Endothelial cell of umbilical vein (primary cell): ENCODE measurements around the gene COBLL1. TPM values are rescaled to one million over a fixed set of nuclear protein-coding genes. Genes with fewer than 3 reads are reported as not detected.

Source experiments
- BruUV-seq: library from RNA; stranded (reverse); fragments of 400-500 nt; replicated peaks from 2 replicates; lab custom pipeline; 2021; lab: Mats Ljungman, UMichigan
- CTCF ChIA-PET: fragments of 300-600, 350-600 bp; sonication (Branson Sonifier 250); formaldehyde crosslinking; loops from one replicate; lab custom pipeline; 2021; ENCODE audit warnings: antibody characterized with exemption, inconsistent platforms; lab: Charles Lee
- POLR2A ChIA-PET: fragments of 300-600, 350-600 bp; sonication (Branson Sonifier 250); formaldehyde crosslinking; loops from one replicate; lab custom pipeline; 2021; ENCODE audit warnings: antibody characterized with exemption, inconsistent platforms; lab: Charles Lee
- DNase-seq: peaks from one replicate; pipeline ENCODE4 v3.0.0-alpha.2; 2011; ENCODE audit warnings: low read depth, low spot score
- FAIRE-seq: peaks from 2 replicates; lab custom pipeline; 2011; peaks lifted over from hg19 to GRCh38; lab: Jason Lieb, UNC
- H2AFZ ChIP-seq: 2 replicates; pipeline ENCODE4 v1.6.0; 2012; ENCODE audit warnings: low read depth, low read length, control low read depth, inconsistent platforms
- H3K27ac ChIP-seq: 2 replicates; pipeline ENCODE4 v1.5.1; 2011; ENCODE audit warnings: low read depth, mild to moderate bottlenecking, control low read depth, low read length, moderate library complexity; ENCODE audit not compliant: insufficient read depth
- H3K27me3 ChIP-seq, 2 experiments: 2 replicates each; pipeline versions ENCODE4 v1.6.0 to v1.6.1; 2011; ENCODE audit warnings: low read length in 2 of 2, mixed read lengths in 1 of 2; ENCODE audit not compliant: control insufficient read depth in 2 of 2, insufficient read depth in 2 of 2
- H3K36me3 ChIP-seq, 2 experiments: 2 replicates in 1 of 2; 3 replicates in 1 of 2; pipeline ENCODE4 v1.5.1; 2011; ENCODE audit warnings: low read length in 2 of 2, mild to moderate bottlenecking in 1 of 2, moderate library complexity in 1 of 2; ENCODE audit not compliant: control insufficient read depth in 2 of 2, insufficient read depth in 2 of 2; ENCODE audit errors: extremely low read depth in 1 of 2
- H3K4me1 ChIP-seq: 3 replicates; pipeline ENCODE4 v1.5.1; 2011; ENCODE audit warnings: mild to moderate bottlenecking, low read length; ENCODE audit not compliant: control insufficient read depth, insufficient read depth; ENCODE audit errors: extremely low read depth
- H3K4me2 ChIP-seq: 2 replicates; pipeline ENCODE4 v1.6.1; 2011; ENCODE audit warnings: low read length, control low read depth, mixed read lengths; ENCODE audit not compliant: insufficient read depth
- H3K4me3 ChIP-seq, 3 experiments: fragments of 200-600 bp in 1 of 3; sonication (generic), shearing (Covaris generic) in 1 of 3; replicated peaks in 1 of 3; 2 replicates each; pipeline ENCODE4 v1.5.1; 2011 to 2016; ENCODE audit warnings: control low read depth in 3 of 3, low read length in 3 of 3, mild to moderate bottlenecking in 2 of 3, inconsistent platforms in 1 of 3, low read depth in 1 of 3, moderate library complexity in 1 of 3; ENCODE audit not compliant: insufficient read depth in 1 of 3
- H3K79me2 ChIP-seq: 2 replicates; pipeline ENCODE4 v1.6.0; 2012; ENCODE audit warnings: low read length, inconsistent platforms; ENCODE audit not compliant: control insufficient read depth, insufficient read depth
- H3K9ac ChIP-seq: replicated peaks from 2 replicates; pipeline ENCODE3; 2011; ENCODE audit warnings: low read length, control low read depth; ENCODE audit not compliant: insufficient read depth; ENCODE audit errors: extremely low read depth
- H3K9me1 ChIP-seq: replicated peaks from 3 replicates; pipeline ENCODE4 v1.6.0; 2011; ENCODE audit warnings: mild to moderate bottlenecking, low read length; ENCODE audit not compliant: control insufficient read depth, insufficient read depth; ENCODE audit errors: extremely low read depth
- H3K9me3 ChIP-seq: replicated peaks from 2 replicates; pipeline ENCODE4 v1.5.1; 2012; ENCODE audit warnings: low read length, inconsistent platforms; ENCODE audit not compliant: control insufficient read depth, insufficient read depth
- H4K20me1 ChIP-seq: replicated peaks from 2 replicates; pipeline ENCODE3; 2011; ENCODE audit warnings: mild to moderate bottlenecking, low read length; ENCODE audit not compliant: control insufficient read depth, insufficient read depth; ENCODE audit errors: extremely low read depth
- EZH2 ChIP-seq: IDR thresholded peaks from 2 replicates; pipeline ENCODE4 v1.6.1; 2012; ENCODE audit warnings: borderline replicate concordance, low read depth, mild to moderate bottlenecking, moderate library complexity, low read length, inconsistent platforms; ENCODE audit not compliant: severe bottlenecking
- FOS ChIP-seq: IDR thresholded peaks from 2 replicates; pipeline ENCODE4 v1.6.1; 2011; ENCODE audit warnings: mild to moderate bottlenecking, low read length, moderate library complexity, borderline replicate concordance; ENCODE audit not compliant: insufficient read depth
- GATA2 ChIP-seq: IDR thresholded peaks from 2 replicates; pipeline ENCODE4 v1.7.0; 2011; ENCODE audit warnings: low read depth, mild to moderate bottlenecking, moderate library complexity, mixed read lengths, low read length; ENCODE audit not compliant: insufficient read length, insufficient read depth
- JUN ChIP-seq: IDR thresholded peaks from 2 replicates; pipeline ENCODE4 v1.6.1; 2011; ENCODE audit warnings: borderline replicate concordance, low read depth; ENCODE audit not compliant: insufficient read length, insufficient read depth
- MYC ChIP-seq: IDR thresholded peaks from one replicate; pipeline ENCODE4 v1.6.1; 2011; ENCODE audit warnings: mild to moderate bottlenecking, low read depth, low read length
- POLR2A ChIP-seq: IDR thresholded peaks from 2 replicates; pipeline ENCODE4 v1.6.1; 2012; ENCODE audit warnings: low read depth, mild to moderate bottlenecking, control low read depth, low read length
- POLR2AphosphoS5 ChIP-seq: IDR thresholded peaks from 2 replicates; pipeline ENCODE4 v1.6.1; 2012; ENCODE audit warnings: low read depth, mild to moderate bottlenecking, control low read depth, low read length, moderate library complexity; ENCODE audit not compliant: insufficient read depth
- dilution Hi-C: fragments of 300-500 bp; cut with MboI; formaldehyde crosslinking; loops from one replicate; pipeline ENCODE4 v1.15.0; 2019; ENCODE audit warnings: low sequenced_read_pairs; ENCODE audit not compliant: extremely low pct_ligation_motif_present
- intact Hi-C: fragments of 100-400 bp; cut with micrococcal nuclease; formaldehyde crosslinking; loops from one replicate; pipeline ENCODE4 v1.10.0; 2022
- polyA plus RNA-seq, 4 experiments: library from polyadenylated mRNA; depleted of rRNA in 3 of 4; stranded (reverse) in 3 of 4; unstranded in 1 of 4; fragments of >200 nt; gene quantifications; 2 replicates each; pipeline versions ENCODE4 v1.2.1 to v1.2.3, GENCODE V29; 2011 to 2012; ENCODE audit warnings: missing spikeins in 1 of 4
- total RNA-seq: library from RNA; stranded (reverse); gene quantifications from 2 replicates; pipeline ENCODE4 v1.2.3, GENCODE V29; 2021
- TF ChIP-seq, protein P1 (sequence below), 2 donors: IDR thresholded peaks; 1 replicate in 1 of 2; 2 replicates in 1 of 2; pipeline ENCODE4 v1.5.1; 2011; ENCODE audit warnings: low read length in 2 of 2, mild to moderate bottlenecking in 2 of 2, moderate library complexity in 2 of 2, control low read depth in 1 of 2, inconsistent platforms in 1 of 2, low read depth in 1 of 2; ENCODE audit not compliant: insufficient read depth in 1 of 2; ENCODE audit errors: extremely low read depth in 1 of 2
- TF ChIP-seq, protein P2 (sequence below): IDR thresholded peaks from 2 replicates; pipeline ENCODE4 v1.6.1; 2011; ENCODE audit not compliant: insufficient read depth, insufficient read length

COBLL1 gene
- total and polyA plus RNA-seq, 2 donors (not counting 3 experiments of a cell fraction or from before 2014, with no cell fraction given) = 9.1 to 38.4 TPM

DNA sequence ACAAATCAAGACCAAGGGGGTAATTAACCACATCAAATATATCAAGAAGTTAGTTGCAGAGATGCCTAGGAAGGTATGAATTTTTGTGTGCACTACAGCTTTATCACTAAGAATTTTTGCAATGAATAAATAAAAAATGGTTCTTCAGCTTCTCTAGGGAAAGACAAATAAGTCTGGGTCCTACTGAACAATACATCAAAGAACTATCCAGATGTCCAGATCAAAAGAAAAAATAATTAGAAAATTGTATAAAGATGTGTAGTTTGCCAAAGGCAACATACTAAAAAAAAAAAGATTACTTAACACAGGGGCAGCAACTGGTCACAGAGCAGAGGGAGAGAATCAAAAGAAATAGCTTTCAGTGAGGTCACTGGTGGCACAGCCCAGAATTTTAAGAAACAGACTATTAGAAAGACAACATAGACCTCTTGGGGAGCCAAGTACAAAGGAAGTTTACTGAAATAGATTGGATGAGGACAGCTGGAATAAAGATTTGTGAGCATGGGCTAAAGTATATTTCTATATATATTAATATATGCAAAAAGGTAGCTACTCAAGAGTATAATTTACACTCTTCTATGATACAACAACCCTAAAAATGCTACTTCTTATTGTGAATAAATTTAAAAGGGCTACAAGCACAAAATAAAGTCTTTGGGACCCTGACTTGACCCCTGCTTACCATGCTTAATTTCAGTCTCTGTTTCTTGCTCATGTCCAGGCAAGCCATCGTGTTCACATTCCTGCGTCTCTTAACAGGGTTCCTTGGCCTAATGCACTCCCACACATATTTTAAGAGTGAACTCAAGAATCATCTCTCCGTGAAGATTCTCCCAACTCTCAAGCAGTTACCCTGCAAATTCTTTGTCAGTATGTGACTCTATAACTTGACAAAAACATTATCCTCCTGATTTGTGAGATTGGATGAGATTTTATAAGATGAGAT, 121.4 kb downstream of the COBLL1 start:
- no peaks in the 10 kb centered on the region for H3K27me3 ChIP-seq
- no peaks in the 10 kb centered on the region for H4K20me1 ChIP-seq
- no peak for DNase-seq
- no peak overlapping the region for H3K4me3 ChIP-seq
- H2AFZ ChIP-seq = no peak overlapping the region
- FAIRE-seq = no peak
- POLR2A ChIA-PET = no interaction called here
- no peak overlapping the region for H3K9ac ChIP-seq
- no peak overlapping the region for H3K27ac ChIP-seq
- CTCF ChIA-PET = interaction anchor here (0.8 to 2.3 kb wide), 4 partner anchors 9 to 190 kb away, joined by 3 to 16 read pairs (median 6); no protein-coding TSS in a partner anchor
- no peaks in the 10 kb centered on the region for H3K9me1 ChIP-seq
- H3K9me3 ChIP-seq = no peaks in the 10 kb centered on the region
- intact Hi-C loops = loop anchor here (5.0 kb wide), 1 partner anchor 1563 kb away; no protein-coding TSS in a partner anchor
- no peaks in the 10 kb centered on the region for H3K36me3 ChIP-seq
- H3K4me1 ChIP-seq = peaks cover 3% of the 10 kb centered on the region
- H3K79me2 ChIP-seq = no peaks in the 10 kb centered on the region
- dilution Hi-C loops = no loop called here
- no TSS peak for BruUV-seq
- TF ChIP-seq JUN (no peak), EZH2 (no peak), GATA2 (no peak), POLR2AphosphoS5 (no peak), FOS (no peak), POLR2A (no peak), MYC (no peak)
- TF ChIP-seq, protein P1, sequence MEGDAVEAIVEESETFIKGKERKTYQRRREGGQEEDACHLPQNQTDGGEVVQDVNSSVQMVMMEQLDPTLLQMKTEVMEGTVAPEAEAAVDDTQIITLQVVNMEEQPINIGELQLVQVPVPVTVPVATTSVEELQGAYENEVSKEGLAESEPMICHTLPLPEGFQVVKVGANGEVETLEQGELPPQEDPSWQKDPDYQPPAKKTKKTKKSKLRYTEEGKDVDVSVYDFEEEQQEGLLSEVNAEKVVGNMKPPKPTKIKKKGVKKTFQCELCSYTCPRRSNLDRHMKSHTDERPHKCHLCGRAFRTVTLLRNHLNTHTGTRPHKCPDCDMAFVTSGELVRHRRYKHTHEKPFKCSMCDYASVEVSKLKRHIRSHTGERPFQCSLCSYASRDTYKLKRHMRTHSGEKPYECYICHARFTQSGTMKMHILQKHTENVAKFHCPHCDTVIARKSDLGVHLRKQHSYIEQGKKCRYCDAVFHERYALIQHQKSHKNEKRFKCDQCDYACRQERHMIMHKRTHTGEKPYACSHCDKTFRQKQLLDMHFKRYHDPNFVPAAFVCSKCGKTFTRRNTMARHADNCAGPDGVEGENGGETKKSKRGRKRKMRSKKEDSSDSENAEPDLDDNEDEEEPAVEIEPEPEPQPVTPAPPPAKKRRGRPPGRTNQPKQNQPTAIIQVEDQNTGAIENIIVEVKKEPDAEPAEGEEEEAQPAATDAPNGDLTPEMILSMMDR (IDR thresholded peaks at IDR 0.05; ENCODE audit: extremely low read depth in 1 of 2, insufficient read depth in 1 of 2, low read depth in 1 of 2, low read length in 2 of 2) = no peak
- TF ChIP-seq, protein P2, sequence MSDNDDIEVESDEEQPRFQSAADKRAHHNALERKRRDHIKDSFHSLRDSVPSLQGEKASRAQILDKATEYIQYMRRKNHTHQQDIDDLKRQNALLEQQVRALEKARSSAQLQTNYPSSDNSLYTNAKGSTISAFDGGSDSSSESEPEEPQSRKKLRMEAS = no peak
- H3K4me2 ChIP-seq = no peak overlapping the region
